GM12875 (cell line): Measurements from ENCODE around the gene FGGY.

ENCODE experiments used
- H3K4me3 ChIP-seq: one replicate; pipeline ENCODE4 v1.5.1; 2011; ENCODE audit warnings: low read depth, low read length, control low read depth
- CTCF ChIP-seq: IDR thresholded peaks from 2 replicates; pipeline ENCODE4 v1.5.1; 2011; ENCODE audit warnings: low read depth, mild to moderate bottlenecking, control low read depth, inconsistent platforms, low read length, moderate library complexity, borderline replicate concordance; ENCODE audit not compliant: insufficient read depth

Gene FGGY

GRCh38 chr1:59412718-59413326 is 115.9 kb downstream of the FGGY start:
- TF ChIP-seq CTCF, result no peak
- no peak overlapping the region for H3K4me3 ChIP-seq

GRCh38 chr1:59413327-59413720 is 116.4 kb downstream of the FGGY start:
- no peak for TF ChIP-seq CTCF
- no peak overlapping the region for H3K4me3 ChIP-seq

- TF ChIP-seq CTCF, result no peak
- no peak overlapping the region for H3K4me3 ChIP-seq
Measured at GRCh38 chr1:59414406-59415133, 117.7 kb downstream of the FGGY start.

GRCh38 chr1:59415286-59415850 is 118.5 kb downstream of the FGGY start:
- no peak for TF ChIP-seq CTCF
- no peak overlapping the region for H3K4me3 ChIP-seq

- no peak overlapping the region for H3K4me3 ChIP-seq
- no peak for TF ChIP-seq CTCF
Measured at GRCh38 chr1:59415881-59416280, 119.0 kb downstream of the FGGY start.

- H3K4me3 ChIP-seq, result no peak overlapping the region
- TF ChIP-seq CTCF, result no peak
Measured at GRCh38 chr1:59417406-59417805, 120.5 kb downstream of the FGGY start.

GRCh38 chr1:59418363-59419144 is 121.7 kb downstream of the FGGY start:
- no peak overlapping the region for H3K4me3 ChIP-seq
- no peak for TF ChIP-seq CTCF
